A549 (cell line): Measurements from ENCODE around the gene TMEM121. TPM values are rescaled to one million over a fixed set of nuclear protein-coding genes. Genes with fewer than 3 reads are reported as not detected.
A peak's percentile ranks its signal among the peaks of the same experiment; 100 is the strongest.

ENCODE experiments used
- ATAC-seq, 2 experiments: fragments of 200-7000 bp in 1 of 2; fragments of >200 bp in 1 of 2; cut with Nextera tagmentation in 1 of 2; cut with Tn5 transposase in 1 of 2; 3 replicates each; pipeline versions ENCODE4 v1.8.0 to v1.9.1; 2018 to 2020; ENCODE audit warnings: mild to moderate bottlenecking in 1 of 2, moderate library complexity in 1 of 2
- CTCF ChIA-PET: fragments of 300-600 bp; sonication (Branson Sonifier 250); formaldehyde crosslinking; extraction: SDS; loops from one replicate; lab custom pipeline; 2021; ENCODE audit warnings: antibody characterized with exemption, inconsistent platforms; lab: Yijun Ruan, JAX
- POLR2A ChIA-PET: fragments of 350-600 bp; formaldehyde crosslinking; extraction: SDS; loops from one replicate; lab custom pipeline; 2021; ENCODE audit warnings: antibody characterized with exemption, inconsistent platforms; lab: Yijun Ruan, JAX
- DNase-seq, 2 experiments: peaks; one replicate each; pipeline versions ENCODE4 v3.0.0 to v3.0.0-alpha.2; 2011 to 2016; ENCODE audit warnings: low read depth in 1 of 2, low spot score in 1 of 2
- FAIRE-seq: peaks from 2 replicates; lab custom pipeline; 2011; peaks lifted over from hg19 to GRCh38; lab: Jason Lieb, UNC
- H3K27ac ChIP-seq, 2 experiments: fragments of >200 bp; sonication (Bioruptor Twin); formaldehyde crosslinking; 3 replicates each; pipeline ENCODE4 v1.5.1; 2016 to 2017
- H3K4me1 ChIP-seq: fragments of >200 bp; sonication (Bioruptor Twin); formaldehyde crosslinking; 3 replicates; pipeline ENCODE4 v1.6.1; 2016
- H3K4me2 ChIP-seq: fragments of >200 bp; sonication (Bioruptor Twin); formaldehyde crosslinking; 3 replicates; pipeline ENCODE4 v1.6.1; 2016
- H3K4me3 ChIP-seq: fragments of >200 bp; sonication (Bioruptor Twin); formaldehyde crosslinking; 3 replicates; pipeline ENCODE4 v1.5.1; 2016
- H3K9me3 ChIP-seq: fragments of >200 bp; sonication (Bioruptor Twin); formaldehyde crosslinking; 3 replicates; pipeline ENCODE4 v1.6.1; 2016
- BCL3 ChIP-seq: fragments of >200 bp; sonication (Bioruptor Twin); formaldehyde crosslinking; IDR thresholded peaks from 3 replicates; pipeline ENCODE4 v1.6.1; 2016
- BHLHE40 ChIP-seq: IDR thresholded peaks from 2 replicates; pipeline ENCODE4 v1.6.1; 2012; ENCODE audit warnings: low read depth, low read length, inconsistent platforms
- CBX2 ChIP-seq: fragments of 200-600 bp; sonication (generic); IDR thresholded peaks from 2 replicates; pipeline ENCODE4 v1.6.1; 2016; ENCODE audit warnings: low read depth, mild to moderate bottlenecking, borderline replicate concordance
- CHD4 ChIP-seq: fragments of 200-600 bp; sonication (generic); IDR thresholded peaks from 2 replicates; pipeline ENCODE4 v1.6.1; 2016; ENCODE audit warnings: antibody characterized with exemption, mild to moderate bottlenecking, borderline replicate concordance
- CTCF ChIP-seq: fragments of >200 bp; sonication (Bioruptor Twin); formaldehyde crosslinking; IDR thresholded peaks from 3 replicates; pipeline ENCODE4 v1.5.1; 2016
- EHMT2 ChIP-seq: fragments of 200-600 bp; sonication (generic); IDR thresholded peaks from 2 replicates; pipeline ENCODE4 v1.6.1; 2016; ENCODE audit warnings: antibody characterized with exemption, low read depth, mild to moderate bottlenecking, moderate library complexity
- ELK1 ChIP-seq: fragments of 150-350 bp; IDR thresholded peaks from 2 replicates; pipeline ENCODE4 v1.6.1; 2014; ENCODE audit warnings: low read depth, mild to moderate bottlenecking, low read length
- FOSB ChIP-seq: fragments of 250-450 bp; sonication (Bioruptor Pico); IDR thresholded peaks from 2 replicates; pipeline ENCODE4 v1.5.0; 2020; ENCODE audit warnings: mild to moderate bottlenecking, moderate library complexity
- FOSL2 ChIP-seq, 2 experiments: fragments of 450-650 bp in 1 of 2; fragments of >200 bp in 1 of 2; sonication (Bioruptor Twin) in 1 of 2; formaldehyde crosslinking; IDR thresholded peaks; 2 replicates each; pipeline versions ENCODE4 v1.5.0 to v1.6.1; 2016 to 2020; ENCODE audit warnings: mild to moderate bottlenecking in 1 of 2, moderate library complexity in 1 of 2
- FOXS1 ChIP-seq: fragments of 250-450 bp; sonication (Bioruptor Pico); IDR thresholded peaks from 2 replicates; pipeline ENCODE4 v1.5.0; 2020; ENCODE audit warnings: mild to moderate bottlenecking, moderate library complexity
- HES2 ChIP-seq: fragments of >200 bp; sonication (Bioruptor Twin); formaldehyde crosslinking; IDR thresholded peaks from 2 replicates; pipeline ENCODE4 v1.6.1; 2016
- HOXA7 ChIP-seq: fragments of 250-450 bp; sonication (Bioruptor Pico); IDR thresholded peaks from 2 replicates; pipeline ENCODE4 v1.5.0; 2020; ENCODE audit warnings: mild to moderate bottlenecking, moderate library complexity
- JUN ChIP-seq, 2 experiments: fragments of >200 bp; sonication (Bioruptor Twin); formaldehyde crosslinking; IDR thresholded peaks; 2 replicates in 1 of 2; 3 replicates in 1 of 2; pipeline ENCODE4 v1.6.1; 2016 to 2017
- JUNB ChIP-seq: fragments of >200 bp; sonication (Bioruptor Twin); formaldehyde crosslinking; IDR thresholded peaks from 2 replicates; pipeline ENCODE4 v1.6.1; 2016
- KDM5A ChIP-seq: fragments of 200-600 bp; sonication (generic); IDR thresholded peaks from 2 replicates; pipeline ENCODE4 v1.6.1; 2016; ENCODE audit warnings: antibody characterized with exemption, mild to moderate bottlenecking
- NPAS2 ChIP-seq: fragments of 250-450 bp; sonication (Bioruptor Pico); IDR thresholded peaks from 2 replicates; pipeline ENCODE4 v1.8.0; 2022; ENCODE audit warnings: mild to moderate bottlenecking, moderate library complexity, borderline replicate concordance
- PHF8 ChIP-seq: fragments of 200-600 bp; sonication (generic); IDR thresholded peaks from 2 replicates; pipeline ENCODE4 v1.6.1; 2016; ENCODE audit warnings: low read depth, mild to moderate bottlenecking, antibody characterized with exemption, moderate library complexity, borderline replicate concordance
- POLR2A ChIP-seq: IDR thresholded peaks from 2 replicates; pipeline ENCODE4 v1.6.1; 2012; ENCODE audit warnings: mild to moderate bottlenecking, low read length
- REST ChIP-seq: fragments of 200-600 bp; sonication (generic); IDR thresholded peaks from 2 replicates; pipeline ENCODE4 v1.6.1; 2016; ENCODE audit warnings: antibody characterized with exemption, mild to moderate bottlenecking, moderate library complexity
- RFX5 ChIP-seq: fragments of 450-650 bp; IDR thresholded peaks from 2 replicates; pipeline ENCODE4 v1.7.1; 2014; ENCODE audit warnings: antibody characterized with exemption, mild to moderate bottlenecking, moderate library complexity
- RNF2 ChIP-seq: fragments of 200-600 bp; sonication (generic); IDR thresholded peaks from 2 replicates; pipeline ENCODE4 v1.6.1; 2016; ENCODE audit warnings: low read depth, mild to moderate bottlenecking, antibody characterized with exemption, moderate library complexity, borderline replicate concordance
- TFCP2L1 ChIP-seq: fragments of 250-450 bp; sonication (Bioruptor Pico); IDR thresholded peaks from 2 replicates; pipeline ENCODE4 v1.5.0; 2021; ENCODE audit warnings: mild to moderate bottlenecking
- USF2 ChIP-seq: fragments of 450-650 bp; IDR thresholded peaks from 2 replicates; pipeline ENCODE4 v1.6.1; 2014; ENCODE audit warnings: antibody characterized with exemption
- ZSCAN20 ChIP-seq: fragments of 250-450 bp; sonication (Bioruptor Pico); IDR thresholded peaks from 2 replicates; pipeline ENCODE4 v1.8.0; 2022; ENCODE audit warnings: mild to moderate bottlenecking, moderate library complexity
- whole genome bisulfite sequencing: methylation state at CpG from one replicate; pipeline ENCODE4 v1.1.6; 2017; ENCODE audit errors: missing lambda C conversion rate; 5-methylcytosine and 5-hydroxymethylcytosine counted together
- polyA plus RNA-seq, 4 experiments: library from polyadenylated mRNA; depleted of rRNA in 3 of 4; stranded (reverse); fragments of >200 nt; fragmentation: RNase III in 1 of 4; extraction: RNeasy Plus Mini Kit Qiagen cat#74134 plus additional on column Dnase treatment in 1 of 4; gene quantifications; 2 replicates in 3 of 4; 3 replicates in 1 of 4; pipeline ENCODE4 v1.2.3, GENCODE V29; 2011 to 2017

TMEM121 gene
- polyA plus RNA-seq, 2 of the 4 experiments (the other 2 are of a cell fraction): 2.3 to 5.7 TPM

- Histone ChIP-seq H3K4me1 (peaks cover 25% of the 10 kb centered on the region), H3K9me3 (no peaks in the 10 kb centered on the region), H3K27ac (peak overlapping the region in 1 of 2 experiments; percentile 95; a peak in 2 of 6 replicates), H3K4me2 (peak overlapping the region; percentile 71), H3K4me3 (peak overlapping the region; percentile 74)
- ChIA-PET CTCF (interaction anchor here (1.0 to 3.4 kb wide), 4 partner anchors 11 to 37 kb away, joined by 3 to 29 read pairs (median 14); no protein-coding TSS in a partner anchor), POLR2A (interaction anchor here (0.7 to 1.8 kb wide), 4 partner anchors 10 to 899 kb away, joined by 3 to 5 read pairs (median 4); no protein-coding TSS in a partner anchor)
- ATAC-seq (no peak), DNase-seq (peak in 1 of 2 experiments; percentile 20), FAIRE-seq (no peak)
- WGBS: 90% methylated on average over 13 of the region's 24 CpGs
- TF ChIP-seq NPAS2 (no peak), BHLHE40 (no peak), FOSB (CRISPR knock-in tag) (no peak), EHMT2 (no peak), JUN (IDR thresholded peaks at IDR 0.05) (no peak), HES2 (no peak), RNF2 (no peak), PHF8 (no peak), ZSCAN20 (CRISPR knock-in tag) (no peak), USF2 (no peak), BCL3 (no peak), CHD4 (no peak), KDM5A (no peak), TFCP2L1 (no peak), JUNB (no peak), ELK1 (no peak)
Measured at GRCh38 chr14:105492031-105492970, 34.1 kb upstream of the TMEM121 start.

GRCh38 chr14:105492971-105493871, 33.2 kb upstream of the TMEM121 start:
- ChIA-PET CTCF (interaction anchor here (0.7 to 3.2 kb wide), 5 partner anchors 9 to 35 kb away, joined by 3 to 29 read pairs (median 4); no protein-coding TSS in a partner anchor), POLR2A (interaction anchor here (1.8 kb wide), 1 partner anchor 35 kb away, joined by 4 read pairs; no protein-coding TSS in a partner anchor)
- no peak overlapping the region for H3K4me3 ChIP-seq
- H3K4me1 ChIP-seq: peaks cover 23% of the 10 kb centered on the region
- FAIRE-seq: no peak
- no peaks in the 10 kb centered on the region for H3K9me3 ChIP-seq
- peak in 1 of 2 experiments; percentile 5 for DNase-seq
- ATAC-seq: no peak
- no peak overlapping the region for H3K27ac ChIP-seq
- H3K4me2 ChIP-seq: no peak overlapping the region
- WGBS: 85% methylated on average over 15 of the region's 20 CpGs
- TF ChIP-seq KDM5A (no peak), RNF2 (no peak), CTCF (no peak), CBX2 (no peak), HOXA7 (CRISPR knock-in tag) (no peak), FOSL2 (IDR thresholded peaks at IDR 0.05) (no peak), FOSL2 (CRISPR knock-in tag; IDR thresholded peaks at IDR 0.05) (no peak), POLR2A (no peak), REST (no peak), EHMT2 (no peak), FOXS1 (CRISPR knock-in tag) (no peak), RFX5 (no peak)
